ENCODE results near the gene ESRRG.

GRCh38 chr1:216690603-216691002 is 32.6 kb downstream of the ESRRG start:
- TF ChIP-seq EZH2 (IDR thresholded peaks at IDR 0.05; ENCODE audit: borderline replicate concordance, insufficient read depth, low read depth, low read length, poor library complexity, severe bottlenecking), result no peak
- TF ChIP-seq, protein P1, sequence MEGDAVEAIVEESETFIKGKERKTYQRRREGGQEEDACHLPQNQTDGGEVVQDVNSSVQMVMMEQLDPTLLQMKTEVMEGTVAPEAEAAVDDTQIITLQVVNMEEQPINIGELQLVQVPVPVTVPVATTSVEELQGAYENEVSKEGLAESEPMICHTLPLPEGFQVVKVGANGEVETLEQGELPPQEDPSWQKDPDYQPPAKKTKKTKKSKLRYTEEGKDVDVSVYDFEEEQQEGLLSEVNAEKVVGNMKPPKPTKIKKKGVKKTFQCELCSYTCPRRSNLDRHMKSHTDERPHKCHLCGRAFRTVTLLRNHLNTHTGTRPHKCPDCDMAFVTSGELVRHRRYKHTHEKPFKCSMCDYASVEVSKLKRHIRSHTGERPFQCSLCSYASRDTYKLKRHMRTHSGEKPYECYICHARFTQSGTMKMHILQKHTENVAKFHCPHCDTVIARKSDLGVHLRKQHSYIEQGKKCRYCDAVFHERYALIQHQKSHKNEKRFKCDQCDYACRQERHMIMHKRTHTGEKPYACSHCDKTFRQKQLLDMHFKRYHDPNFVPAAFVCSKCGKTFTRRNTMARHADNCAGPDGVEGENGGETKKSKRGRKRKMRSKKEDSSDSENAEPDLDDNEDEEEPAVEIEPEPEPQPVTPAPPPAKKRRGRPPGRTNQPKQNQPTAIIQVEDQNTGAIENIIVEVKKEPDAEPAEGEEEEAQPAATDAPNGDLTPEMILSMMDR (IDR thresholded peaks at IDR 0.05), result no peak
